HG03342 (cell line): Measurements from ENCODE around the gene ITPR1.
A peak's percentile ranks its signal among the peaks of the same experiment; 100 is the strongest.

ENCODE experiments used
- ATAC-seq: cut with Tn5 transposase; IDR thresholded peaks from one replicate; pipeline ENCODE4 v1.9.1; 2021; ENCODE audit warnings: mild to moderate bottlenecking, moderate library complexity; ENCODE audit not compliant: unreplicated experiment

The ITPR1 gene

GRCh38 chr3:4738737-4739274 lies 245.7 kb downstream of the ITPR1 start:
- ATAC-seq: no peak

DNA sequence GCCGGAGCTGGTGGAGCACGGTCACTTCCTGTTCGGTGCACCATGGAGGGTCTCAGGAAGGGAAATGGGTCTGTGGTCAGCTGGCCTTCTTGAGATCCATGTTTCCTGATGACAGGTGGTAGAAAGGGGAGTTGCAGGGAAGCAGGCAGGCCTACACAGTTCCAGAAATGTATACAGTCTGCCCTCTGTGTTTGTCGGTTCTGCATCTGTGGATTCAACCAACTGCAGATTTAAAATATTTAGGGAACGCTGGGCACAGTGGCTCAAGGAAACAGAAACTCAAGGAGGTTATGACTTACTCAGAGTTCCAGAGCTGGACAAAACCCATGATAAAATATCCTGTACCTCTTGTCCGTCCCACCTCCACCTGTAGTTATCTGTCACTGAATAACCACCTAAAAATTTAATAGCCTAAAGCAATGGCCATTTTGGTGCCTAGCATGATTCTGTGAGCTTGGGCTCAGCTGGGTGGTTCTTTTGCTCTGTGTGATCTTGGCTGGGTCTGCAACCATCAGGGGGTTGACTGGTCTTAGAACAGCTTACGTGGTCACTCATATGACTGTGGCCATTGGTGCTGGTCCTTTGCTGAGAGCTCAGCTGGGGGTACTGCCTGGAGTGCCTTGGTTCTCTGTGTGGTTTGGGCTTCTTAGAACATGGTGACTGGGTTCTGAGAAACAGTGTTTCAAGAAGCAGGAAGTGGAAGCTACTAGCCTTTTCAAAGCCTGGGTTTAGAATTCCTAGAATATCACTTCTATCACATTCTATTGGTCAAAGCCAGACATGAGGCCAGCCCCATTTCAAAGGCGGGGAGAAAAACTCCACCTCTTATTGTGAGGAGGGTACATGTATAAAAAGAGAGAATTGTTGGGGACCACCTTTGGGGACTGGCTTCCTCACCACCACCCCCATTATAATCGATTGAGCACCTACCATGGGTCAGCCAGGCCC lies 246.4 kb downstream of the ITPR1 start:
- ATAC-seq: no peak

- ATAC-seq: no peak
Observed at GRCh38 chr3:4740397-4741105, 247.4 kb downstream of the ITPR1 start.

DNA sequence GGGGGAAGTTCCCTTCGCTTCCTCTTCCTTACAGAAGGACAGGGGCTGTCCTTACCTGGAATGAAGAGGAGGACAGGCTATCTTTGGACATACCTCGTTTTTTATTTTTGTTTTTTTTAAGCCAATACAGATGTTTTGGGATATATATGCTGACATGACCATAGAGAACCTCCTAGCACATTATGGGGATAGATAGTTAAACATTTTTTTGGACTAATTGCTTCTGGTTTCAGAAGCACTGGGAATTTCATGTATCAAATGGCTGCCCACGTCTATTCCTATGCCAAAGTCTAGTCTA lies 247.9 kb downstream of the ITPR1 start:
- no peak for ATAC-seq

DNA sequence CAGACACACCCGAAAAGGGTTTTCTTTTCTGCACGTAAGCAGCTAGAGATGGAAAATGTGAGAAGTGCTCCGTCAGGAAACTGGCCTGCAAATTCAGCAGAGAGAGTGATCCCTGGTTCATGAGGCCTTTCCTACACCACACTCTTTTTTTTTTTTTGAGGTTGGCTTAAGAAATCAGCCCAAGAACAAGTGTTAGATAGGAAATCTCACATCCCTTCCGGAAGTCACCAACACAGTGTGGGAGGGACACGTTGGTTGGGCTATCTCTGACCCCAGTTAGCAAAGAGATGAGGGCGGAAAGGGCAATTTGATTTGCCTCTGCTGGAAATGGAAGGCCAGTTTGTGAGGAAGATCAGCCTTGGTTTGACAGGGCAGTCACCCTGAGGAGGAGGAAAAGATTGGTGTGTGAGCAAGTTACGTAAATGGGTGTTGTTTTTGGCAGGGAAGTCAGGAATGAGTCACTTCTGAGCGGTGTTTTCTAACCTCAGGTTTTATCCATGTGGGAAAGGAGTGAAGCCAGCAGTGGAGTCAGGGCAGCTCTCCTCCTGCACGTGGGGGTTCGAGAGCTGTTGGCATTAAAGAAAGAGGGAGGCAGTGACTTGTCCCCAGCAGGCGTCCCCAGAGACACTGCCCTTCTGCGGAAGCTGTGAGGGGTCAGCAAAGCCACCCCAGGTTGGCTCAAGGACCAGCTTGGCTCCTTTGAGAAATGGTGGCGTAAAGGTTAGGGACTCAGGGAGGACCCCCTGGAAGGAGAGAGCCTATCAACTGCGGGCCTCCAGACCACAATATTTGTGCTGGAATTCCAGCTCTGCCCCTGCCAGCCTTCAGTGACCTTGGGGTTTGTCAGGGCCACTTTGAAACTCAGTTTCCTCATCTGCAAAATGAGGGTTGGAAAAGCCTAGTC lies 248.5 kb downstream of the ITPR1 start:
- ATAC-seq: no peak

GRCh38 chr3:4742359-4742758 lies 249.2 kb downstream of the ITPR1 start:
- ATAC-seq: no peak

DNA sequence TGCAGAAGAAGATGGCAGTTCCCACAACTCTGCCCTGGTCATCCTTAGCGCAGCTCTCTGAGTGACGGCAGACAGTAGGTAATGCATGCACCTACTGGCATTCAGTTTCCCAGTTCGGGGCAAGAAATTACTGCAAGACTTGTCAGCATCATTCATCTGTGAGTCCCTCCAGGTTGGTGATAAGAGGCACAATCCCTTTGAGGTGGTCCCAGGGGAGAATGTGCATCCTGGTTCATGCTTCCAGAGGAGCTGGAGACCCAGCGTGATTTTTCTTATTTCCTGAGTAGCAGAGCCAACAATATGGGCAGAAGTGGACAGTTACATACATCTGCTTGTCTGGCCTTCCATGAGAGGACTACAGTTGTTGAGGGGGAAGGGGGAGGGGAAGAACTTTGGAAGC lies 250.2 kb downstream of the ITPR1 start:
- ATAC-seq: no peak

DNA sequence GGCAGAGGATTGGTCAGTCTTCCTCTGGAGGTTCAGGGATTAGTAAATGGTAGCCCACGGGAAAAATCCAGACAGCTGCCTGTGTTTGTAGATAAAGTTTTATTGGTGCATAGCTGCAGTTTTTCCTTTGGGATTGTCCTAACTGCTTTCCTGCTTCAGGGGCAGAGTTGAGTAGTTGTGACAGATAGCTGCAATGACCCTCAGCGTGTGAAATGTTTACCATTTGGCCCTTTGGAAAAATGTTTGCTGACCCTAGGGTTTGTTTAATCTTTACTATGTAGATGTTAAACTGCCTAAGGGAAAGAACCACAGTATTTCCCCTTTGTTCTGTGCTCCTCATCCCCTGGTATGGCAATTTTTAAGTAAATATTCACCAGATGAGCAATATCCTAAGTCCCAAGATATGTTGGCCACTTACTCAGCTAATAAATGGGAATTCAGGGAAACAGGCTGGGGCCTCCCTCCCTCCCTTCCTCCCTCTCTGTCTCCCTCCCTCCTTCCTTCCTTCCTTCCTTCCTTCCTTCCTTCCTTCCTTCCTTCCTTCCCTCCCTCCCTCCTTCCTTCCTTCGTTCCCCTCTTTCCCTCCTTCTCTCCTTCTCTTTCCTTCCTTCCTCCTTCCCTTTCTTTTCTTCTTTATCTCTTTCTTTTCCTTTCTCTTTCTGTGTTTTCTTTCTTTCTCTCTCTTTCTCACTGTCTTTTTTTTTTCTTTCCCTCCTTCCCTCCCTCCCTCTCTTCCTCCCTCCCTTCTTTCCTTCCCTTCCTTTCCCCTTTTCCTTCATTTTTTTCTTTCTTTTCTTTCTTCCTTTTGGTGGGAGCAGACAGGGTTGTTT lies 251.5 kb downstream of the ITPR1 start:
- ATAC-seq: no peak

DNA sequence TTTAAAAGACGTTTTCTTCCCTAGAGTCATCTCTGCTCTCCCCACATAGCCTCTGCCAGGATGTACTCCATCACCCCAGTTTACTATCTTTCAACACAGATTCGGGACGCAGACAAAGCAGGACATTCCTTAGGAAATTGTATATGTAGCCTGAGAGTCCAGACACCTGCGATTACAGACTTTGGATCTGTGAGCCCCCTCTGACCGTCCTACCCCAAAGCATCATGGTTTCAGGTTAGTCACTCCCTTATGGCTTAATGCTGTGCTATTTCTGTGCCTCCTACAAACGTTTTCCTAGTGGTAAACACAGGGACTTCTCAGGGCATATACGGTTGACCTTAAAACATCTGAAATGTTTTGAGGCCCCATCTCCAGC lies 252.1 kb downstream of the ITPR1 start:
- ATAC-seq: no peak

- ATAC-seq: no peak
Observed at GRCh38 chr3:4746241-4746958, 253.3 kb downstream of the ITPR1 start.

- ATAC-seq: no peak
Observed at GRCh38 chr3:4748127-4748526, 255.0 kb downstream of the ITPR1 start.

GRCh38 chr3:4748701-4749378 lies 255.7 kb downstream of the ITPR1 start:
- peak; percentile 53 for ATAC-seq

DNA sequence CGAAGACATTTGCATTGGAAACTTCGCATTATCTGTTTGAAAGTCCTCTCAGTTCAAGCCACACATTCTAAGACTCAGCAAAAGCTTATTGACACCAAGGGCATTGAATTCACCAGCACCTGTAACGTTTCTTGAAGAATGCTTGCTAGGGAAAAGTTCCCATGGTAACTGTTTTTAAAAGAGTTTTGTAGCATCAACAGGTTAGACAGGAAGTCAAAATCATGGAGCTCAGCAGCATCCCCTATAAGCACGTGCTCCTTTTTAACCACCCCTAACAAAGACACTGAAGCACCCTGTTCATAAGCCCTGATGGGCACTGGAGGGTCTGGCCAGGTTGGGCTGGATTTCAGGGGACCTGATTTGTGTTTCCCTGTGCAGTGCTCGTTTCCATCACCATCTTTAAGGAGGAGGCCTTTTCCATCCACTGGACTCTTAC lies 256.4 kb downstream of the ITPR1 start:
- ATAC-seq: peak; percentile 5

GRCh38 chr3:4750306-4750968 lies 257.3 kb downstream of the ITPR1 start:
- ATAC-seq: no peak

DNA sequence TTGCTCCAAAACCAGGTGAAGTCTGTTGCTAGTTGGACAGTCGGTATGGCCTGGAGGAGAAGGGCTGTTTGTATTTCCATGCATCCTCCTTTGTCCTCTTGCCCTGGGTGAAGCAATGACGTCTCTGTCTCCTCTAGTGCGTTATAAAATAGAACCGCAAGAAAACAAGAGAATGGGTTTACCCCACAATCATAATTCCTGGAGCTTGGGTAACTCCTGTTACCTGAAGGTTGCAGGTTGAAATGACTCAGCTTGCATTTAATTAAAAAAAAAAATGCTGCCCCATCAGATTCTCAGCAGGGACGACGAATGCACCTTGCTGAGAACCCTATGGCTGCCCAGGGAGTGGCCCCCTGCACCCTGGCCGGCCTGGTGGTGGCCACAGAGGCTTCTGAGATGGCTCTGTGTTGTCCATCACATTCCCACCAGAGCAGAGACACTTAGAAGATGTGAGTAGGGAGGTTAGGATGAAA lies 257.9 kb downstream of the ITPR1 start:
- ATAC-seq: no peak

DNA sequence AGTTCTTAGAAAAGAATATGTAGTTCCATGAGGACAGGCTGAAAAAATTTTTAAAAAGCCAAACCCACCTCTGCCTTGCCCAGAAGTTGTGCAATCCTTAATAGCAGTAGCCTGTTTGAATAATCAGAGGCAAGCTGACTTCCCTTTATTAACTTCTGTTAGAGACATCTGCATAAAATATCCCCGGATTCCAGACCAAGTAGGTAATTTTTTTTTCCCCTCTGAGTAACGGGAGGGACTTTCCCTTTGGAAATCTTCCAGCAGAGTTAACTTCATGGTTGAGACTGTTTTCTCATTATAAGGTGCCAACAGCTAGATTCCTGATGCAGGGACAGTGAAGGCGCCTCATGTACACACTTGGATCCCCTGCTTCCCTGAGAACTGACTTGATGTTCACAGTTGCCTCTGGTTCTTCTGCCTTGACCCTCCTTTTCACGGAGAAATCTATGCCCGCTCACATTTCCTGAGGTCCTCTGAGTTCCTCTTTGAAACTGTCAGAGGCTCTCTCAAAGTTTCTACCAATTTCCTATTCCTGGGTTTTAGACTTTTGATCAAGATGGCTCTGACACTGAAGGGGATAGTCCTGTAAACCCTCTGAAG lies 258.5 kb downstream of the ITPR1 start:
- no peak for ATAC-seq

DNA sequence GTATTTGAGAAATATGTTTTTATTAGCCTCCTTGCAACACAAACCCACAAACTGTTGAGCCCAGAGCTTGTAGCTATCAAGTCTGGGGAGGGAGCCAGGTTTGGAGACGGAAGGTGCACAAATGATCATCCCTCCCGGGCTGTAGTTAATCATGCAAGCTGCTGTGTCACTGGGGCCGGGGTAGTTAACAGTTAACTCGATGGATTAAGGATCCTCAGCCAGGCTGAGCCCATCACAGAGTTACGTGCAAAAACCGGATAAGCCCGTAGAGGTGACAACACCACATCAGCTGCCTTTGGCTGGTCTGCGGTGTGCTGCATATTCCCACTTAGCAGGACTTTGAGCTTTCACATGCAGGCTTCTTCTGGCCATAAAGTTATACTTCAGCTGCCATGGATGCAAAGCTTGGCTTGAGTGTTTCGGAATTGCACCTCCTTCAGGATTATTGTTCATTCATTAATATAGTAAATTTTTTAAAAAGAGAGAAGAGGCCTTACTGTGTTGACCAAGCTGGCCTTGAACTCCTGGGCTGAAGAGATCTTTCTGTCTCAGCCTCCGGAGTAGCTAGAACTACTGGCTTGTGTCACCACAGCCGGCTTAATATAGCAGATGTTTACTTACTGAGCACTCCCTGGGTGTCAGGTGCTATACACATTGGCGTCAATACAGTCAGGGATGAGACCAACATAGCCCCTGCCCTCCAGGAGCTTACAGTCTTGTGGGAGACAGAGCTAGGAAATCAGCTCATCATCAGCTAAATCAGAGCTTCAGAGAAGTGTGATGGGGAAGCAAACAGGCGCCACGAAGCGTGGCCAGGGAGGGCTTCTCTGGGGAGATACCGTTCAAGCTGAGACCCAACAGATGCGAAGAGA lies 259.3 kb downstream of the ITPR1 start:
- ATAC-seq: no peak
